Activated T-helper 1 cell treated with anti-CD3 and anti-CD28 coated beads, Interleukin-2, amount 50 U/mL, for 16 hours (primary cell): ENCODE measurements around the gene CACNB2.
"Not testable (repeated sequence)": the region's sequence is repeated elsewhere in the genome, so short reads cannot be mapped to it uniquely, and the experiment has no call there.

ENCODE experiments used
- DNase-seq, 2 donors: peaks; one replicate each; pipeline ENCODE4 v3.0.0-alpha.2; 2020; ENCODE audit warnings: low read depth in 1 of 2, low spot score in 1 of 2

CACNB2 gene

DNA sequence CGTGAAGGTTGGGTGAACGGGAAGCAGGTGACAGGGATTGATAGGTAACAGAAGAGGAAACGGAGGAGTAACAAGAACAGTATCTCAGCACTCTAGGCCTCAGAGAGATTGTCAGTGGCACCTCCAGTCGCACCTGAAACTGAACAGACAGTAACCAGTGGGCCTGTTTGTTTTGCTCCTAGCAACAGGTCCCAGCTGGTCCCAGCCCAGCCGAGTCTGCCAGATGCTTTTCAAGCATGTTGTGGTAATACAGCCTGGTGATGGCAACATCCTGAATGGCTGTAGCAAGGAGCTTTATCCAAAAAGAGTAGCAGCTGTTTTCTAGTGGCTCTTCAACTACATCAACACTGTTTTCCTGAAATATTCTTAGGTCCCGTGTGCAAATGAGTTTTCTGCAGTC lies 4.7 kb downstream of the CACNB2 start:
- no peak for DNase-seq

DNA sequence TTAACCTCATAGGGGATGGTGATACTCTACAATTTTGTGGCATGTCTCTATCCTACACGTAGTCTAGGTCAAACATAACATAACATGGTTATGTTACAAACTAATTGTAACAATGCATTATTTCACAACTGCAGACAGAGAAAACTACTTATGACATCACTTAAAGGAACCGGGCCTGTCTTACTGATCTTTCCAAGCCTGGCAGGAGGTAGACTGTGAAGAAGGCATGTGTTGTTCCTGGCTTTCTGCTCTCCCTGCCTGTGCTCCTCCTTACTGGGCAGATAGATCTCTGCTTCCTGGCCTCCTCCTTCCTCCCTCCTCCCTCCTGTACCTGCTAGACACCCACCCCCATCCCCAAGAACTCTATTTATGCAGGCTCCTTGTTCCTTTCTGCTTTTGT lies 5.4 kb downstream of the CACNB2 start:
- DNase-seq = no peak

DNA sequence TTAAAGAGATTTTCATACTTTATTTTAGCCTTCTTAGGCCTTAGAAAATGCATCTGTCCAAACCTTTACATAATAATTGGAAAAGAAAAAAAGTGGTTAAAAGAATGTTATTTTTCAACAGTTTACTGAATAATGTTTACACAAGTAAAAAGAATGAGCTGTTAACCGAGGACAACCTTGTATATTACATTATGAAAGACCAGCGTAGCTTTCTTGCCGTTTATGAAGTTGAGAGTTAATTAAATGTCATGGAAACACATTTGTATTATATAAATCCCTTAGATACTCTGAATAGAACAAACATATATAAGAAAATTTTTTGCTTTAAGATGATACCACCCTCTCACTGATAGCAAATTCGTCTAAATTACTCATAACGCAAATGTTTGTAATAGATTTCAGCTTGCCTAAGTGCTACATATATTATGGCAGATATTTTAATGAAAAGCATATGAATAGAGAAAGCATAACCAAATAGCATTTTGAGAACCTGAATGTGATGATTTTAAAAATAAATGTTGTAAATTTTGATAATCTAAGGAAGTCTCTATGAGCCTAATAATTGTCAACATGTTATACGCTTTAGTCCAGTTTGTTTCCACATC lies 9.1 kb downstream of the CACNB2 start:
- DNase-seq = no peak

DNA sequence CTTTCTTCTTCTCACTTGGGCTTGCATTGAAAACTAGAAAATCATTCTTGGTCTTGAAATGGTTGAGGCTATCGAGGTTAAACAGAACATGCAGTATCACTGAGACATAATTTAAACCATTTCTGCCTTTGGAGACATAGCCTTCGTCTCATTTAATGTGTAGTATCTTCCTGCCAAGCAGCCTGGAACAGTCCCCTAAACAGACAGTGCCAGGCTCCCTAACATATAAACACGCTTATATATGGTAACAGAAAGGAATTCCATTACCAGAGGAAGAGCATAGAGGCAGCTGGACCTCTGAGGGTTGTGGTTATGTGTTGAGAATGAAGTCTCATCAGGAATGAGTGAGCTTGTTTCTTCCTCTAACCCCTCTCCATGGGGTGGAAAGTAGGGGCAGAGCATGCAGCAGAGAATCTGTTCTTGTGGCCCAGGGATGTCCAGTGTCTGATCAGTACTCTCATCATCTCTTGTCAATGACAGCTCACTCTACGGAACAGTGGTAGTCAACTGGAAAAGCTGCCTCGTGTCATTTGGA lies 11.2 kb downstream of the CACNB2 start:
- no peak for DNase-seq

DNA sequence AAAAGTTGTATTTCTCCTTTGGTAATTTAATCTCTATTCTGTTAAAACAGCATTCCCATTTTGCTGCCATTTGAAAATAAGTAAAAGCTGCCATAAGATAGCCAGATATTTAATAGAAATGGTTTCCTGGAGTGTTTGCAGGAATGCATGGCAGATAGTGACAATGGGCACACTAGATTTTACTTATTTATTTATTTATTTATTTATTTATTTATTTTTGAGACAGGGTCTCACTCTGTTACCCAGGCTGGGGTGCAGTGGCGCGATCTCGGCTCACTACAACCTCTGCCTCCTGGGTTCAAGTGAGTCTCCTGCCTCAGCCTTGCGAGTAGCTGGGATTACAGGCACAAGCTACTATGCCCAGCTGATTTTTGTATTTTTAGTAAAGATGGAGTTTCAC lies 13.2 kb downstream of the CACNB2 start:
- not testable (repeated sequence) for DNase-seq

DNA sequence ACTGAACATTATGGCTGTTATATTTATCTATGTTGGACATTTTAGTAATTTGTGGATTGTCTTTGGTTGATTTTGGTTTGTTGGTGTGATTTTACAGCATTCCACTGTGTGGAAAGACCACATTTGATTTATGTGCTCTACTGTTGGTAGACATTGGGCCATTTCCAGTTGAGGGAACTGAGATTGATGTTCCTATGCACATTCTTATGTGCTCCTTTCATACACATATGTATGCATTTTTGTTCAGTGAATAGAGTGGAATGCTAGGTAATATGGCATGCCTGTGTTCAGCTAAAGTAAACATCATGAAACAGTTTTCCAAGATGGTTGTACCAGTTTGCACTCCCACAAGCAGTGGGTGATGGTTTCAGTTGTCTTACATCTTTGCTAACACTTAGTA lies 15.1 kb downstream of the CACNB2 start:
- no peak for DNase-seq

DNA sequence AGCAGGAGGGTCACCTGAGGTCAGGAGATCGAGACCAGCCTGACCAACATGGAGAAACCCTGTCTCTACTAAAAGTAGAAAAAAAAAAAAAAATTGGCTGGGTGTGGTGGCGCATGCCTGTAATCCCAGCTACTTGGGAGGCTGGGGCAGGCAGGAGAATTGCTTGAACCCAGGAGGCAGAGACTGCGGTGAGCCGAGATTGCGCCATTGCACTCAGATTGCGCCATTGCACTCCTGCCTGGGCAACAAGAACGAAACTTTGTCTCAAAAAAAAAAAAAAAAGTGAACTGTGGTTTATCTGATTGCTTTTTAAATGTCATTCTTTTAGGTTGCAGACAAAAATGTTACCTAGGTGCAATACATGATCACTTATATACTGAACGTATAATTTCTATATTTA lies 16.6 kb downstream of the CACNB2 start:
- DNase-seq = not testable (repeated sequence)

DNA sequence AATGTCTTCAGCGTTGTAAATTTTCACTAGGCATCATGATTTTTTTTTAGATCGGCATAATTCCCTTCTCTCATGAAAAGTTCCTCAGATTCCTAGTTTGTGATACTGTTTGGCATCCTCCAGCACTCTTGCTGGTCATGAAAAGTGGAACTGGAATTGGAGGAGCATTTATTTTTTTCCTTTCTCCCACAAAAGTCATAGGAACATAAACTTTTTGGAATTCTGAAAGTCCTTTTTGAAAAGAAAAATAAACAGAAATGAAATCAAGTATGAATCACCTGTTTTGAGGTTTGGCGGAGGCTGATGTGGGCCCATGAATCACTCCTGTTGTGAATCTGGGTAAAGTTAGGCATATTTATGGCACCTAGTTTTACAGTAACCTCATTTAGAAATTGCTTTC lies 17.7 kb downstream of the CACNB2 start:
- DNase-seq = no peak

DNA sequence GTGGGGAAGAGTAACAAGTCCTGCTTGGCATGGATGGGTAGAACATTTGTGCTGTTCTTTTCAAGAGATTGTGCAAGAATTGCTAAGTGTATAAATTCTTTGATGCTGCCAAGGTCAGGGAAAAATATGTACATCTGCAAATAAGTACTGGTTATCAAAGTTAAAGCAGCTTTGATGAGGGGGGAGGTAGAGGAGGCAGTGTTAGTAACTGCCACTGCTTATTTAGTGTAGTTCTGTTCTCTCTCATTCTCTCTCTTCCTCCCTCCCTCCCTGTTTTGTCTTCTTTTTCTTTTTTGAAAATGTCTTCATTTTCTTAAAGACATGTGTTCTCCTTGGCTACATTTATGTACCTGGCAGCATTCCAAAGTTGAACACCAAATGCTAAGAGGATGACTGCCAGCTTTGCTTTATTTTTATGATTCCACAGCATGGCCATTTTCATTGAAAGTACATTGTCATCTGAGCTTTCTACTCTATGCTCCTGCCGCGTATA lies 18.6 kb downstream of the CACNB2 start:
- DNase-seq = no peak

DNA sequence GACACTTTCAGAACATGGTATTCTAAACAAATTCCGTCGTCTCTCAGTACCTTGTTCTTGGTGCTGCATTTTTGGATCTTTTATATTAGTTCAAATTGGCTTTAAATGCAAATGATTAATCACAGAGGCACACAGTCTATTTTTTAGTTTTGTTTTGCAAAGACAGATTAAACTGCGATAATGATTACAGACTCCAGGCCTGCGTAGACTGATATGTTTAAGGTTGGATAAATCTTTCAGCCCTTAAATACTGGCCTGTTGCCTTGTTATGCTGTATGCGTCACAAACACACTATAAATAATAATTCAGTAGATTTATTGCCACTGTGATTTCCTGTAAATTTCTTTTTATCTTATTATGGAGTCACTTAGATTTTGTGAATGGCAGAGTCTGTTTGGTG lies 19.3 kb downstream of the CACNB2 start:
- no peak for DNase-seq

DNA sequence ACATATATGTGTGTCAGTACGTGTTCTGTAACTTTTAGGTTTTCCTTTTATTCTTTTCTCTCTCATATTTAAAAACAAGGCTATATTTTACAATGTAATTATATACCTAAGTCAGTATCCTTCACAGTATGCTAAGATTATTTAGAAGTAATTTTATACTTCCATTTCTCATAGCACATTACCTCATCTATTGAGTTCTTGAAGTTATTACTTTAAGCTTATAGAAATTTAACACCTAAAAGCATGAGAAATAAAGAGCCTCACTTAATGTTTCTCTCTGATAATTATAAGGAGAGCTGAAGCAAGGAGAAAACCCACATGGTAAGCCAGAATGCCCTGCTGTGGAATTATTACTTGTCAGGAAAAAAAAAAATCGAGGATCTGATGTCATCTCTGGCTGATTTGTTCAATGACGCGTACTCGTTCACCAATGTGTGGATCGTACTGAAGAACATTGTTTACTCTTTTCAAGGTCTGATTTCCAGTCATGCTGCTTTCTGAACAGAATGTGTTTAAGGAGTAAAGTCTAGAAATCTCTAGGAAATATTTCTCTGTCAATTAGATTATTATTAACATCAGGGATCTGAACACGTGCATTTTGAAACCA lies 21.9 kb downstream of the CACNB2 start:
- no peak for DNase-seq

DNA sequence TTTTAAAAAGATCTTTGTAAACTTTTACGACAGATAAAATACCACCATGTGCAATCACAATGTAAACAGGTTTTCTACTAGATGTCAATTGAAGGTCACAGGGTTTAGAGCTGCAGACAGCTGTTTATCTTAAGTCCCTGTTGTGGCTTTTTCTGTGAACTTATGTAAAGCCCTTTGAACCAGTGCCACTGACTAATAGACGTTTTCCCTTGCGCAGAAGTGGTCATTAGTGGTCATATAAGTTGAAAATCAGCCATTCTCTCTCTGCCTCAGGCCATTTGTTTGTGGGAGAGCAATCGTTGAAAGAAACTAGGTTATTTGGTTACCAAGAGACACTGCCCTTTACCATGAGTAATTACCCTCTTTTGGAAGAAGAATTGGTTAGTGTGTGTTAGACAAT lies 23.9 kb downstream of the CACNB2 start:
- DNase-seq = no peak

DNA sequence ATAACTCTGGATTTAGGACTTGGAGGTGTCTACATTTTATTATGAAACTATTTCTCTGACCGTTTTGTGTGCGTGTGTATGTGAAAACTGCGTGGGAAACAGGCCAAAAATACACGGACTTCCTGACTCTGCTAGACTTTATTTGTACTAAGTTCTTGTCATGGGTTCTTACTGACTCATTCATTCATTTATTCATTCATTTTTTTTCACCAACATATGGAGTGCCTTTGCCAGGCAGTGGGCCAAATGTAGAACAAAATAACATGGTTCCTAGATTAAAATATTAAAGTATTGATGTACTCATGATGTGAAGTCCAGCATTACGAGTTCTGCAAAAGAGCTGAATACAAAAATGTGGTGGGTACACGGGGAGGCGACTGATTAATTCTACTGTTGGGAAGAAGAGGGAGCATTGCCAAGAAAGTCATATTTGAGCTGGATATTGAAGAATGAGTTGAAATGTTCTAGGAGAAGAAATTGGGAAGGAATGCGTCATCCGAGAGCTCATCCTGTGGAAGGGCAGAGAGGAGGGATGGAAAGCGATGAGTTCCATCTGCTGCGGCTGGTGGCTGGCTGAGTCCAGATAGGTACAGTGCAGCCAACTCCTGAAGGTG lies 24.6 kb downstream of the CACNB2 start:
- DNase-seq = no peak

DNA sequence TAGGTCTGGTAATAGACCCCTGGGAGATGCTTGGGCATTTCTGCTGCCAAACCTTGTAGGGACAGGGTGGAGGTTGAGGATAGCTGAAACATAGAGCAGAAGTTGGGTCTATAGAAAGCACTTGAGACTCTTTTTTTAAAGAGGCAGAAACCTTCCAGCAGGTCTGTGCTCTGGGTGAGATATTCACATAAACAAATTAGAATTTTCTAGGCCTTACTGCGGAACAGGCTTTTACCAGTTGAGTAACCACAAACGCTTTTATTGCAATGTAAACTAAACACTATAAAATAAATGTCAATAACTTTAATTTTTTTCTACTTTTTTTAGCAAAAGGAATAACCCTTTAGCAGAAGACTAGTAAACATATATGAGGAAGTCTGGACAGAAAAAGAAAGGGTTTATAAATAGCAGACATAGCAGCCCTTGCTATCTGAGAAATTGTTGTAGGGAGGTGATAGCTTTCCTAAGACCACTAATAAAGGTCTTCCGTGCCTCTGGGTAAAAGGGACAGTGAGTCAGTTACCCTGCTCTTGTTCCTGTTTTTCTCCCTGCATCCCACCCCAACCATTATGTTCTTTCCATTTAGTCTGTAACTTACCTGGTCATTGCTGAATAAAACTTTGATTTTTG lies 38.7 kb downstream of the CACNB2 start:
- no peak for DNase-seq

DNA sequence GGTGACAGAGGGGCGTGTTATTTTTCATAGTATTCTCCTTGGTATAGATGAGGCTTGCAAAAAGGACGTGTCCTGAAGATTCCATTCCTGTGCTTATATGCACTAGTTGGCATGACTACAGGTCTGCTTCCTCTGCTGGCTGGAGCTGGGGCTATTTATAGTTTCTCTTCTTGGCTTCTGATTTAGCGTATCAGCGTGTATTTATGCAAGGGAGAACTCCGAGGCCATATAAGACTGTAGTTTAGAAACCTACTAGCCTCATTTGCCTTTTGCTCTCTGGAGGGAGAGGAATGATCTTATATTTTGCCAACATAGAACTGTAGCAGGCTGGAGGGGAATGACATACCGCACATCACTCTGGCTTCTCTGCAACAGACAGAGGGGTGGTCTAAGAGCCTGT lies 39.7 kb downstream of the CACNB2 start:
- no peak for DNase-seq

DNA sequence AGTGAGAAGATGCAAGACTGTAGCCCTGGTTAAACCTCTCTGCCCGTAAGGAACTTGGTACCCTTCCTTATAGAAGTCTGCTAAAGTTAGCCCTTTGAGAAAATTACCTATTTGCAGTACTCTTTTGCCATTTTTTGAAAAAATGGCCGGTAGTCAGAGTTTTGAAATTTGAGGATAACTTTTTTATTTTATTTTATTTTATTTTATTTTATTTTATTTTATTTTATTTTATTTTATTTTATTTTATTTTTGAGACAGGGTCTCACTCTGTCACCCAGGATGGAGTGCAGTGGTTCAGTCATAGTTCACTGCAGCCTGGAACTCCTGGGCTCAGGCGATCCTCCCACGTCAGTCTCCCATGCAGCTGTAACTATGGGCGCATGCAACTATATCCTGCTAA lies 41.2 kb downstream of the CACNB2 start:
- not testable (repeated sequence) for DNase-seq

DNA sequence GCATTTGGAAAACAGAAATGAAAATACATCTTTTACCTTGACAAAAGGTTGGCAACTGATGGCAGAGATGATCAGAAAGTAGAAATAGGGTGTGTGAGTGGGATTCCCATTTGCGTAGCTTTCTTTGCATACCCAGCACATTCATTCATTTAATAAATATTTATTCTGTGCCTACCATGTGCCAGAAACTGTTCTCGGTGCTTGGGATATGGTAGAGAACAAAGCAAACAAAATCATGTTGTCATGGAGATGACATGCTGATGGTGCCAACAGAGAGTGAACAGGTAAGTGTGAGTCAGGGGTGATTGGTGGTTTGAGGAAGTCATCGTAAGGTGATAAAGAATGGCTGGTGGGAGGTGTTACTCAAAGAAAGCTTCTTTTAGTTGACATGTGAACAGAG lies 45.4 kb downstream of the CACNB2 start:
- no peak for DNase-seq

DNA sequence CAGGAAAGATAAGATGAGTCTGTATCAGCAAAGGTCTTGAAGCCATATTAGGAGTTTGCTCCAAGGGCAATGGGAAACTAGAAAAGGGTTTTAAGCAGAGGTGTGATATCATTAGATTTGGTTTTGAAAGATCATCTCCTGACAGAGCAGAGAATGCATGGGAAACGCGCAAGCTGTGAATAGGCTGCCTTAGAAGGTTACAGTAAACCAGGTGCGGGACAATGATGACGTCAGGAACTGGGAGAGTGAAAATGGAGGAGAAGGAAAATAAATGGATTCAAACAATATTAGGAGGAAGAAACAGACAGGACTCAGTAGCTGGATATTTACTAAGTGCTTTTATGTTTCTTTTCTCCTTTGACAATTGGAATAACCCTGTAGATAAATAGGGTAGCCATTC lies 50.6 kb downstream of the CACNB2 start:
- no peak for DNase-seq

DNA sequence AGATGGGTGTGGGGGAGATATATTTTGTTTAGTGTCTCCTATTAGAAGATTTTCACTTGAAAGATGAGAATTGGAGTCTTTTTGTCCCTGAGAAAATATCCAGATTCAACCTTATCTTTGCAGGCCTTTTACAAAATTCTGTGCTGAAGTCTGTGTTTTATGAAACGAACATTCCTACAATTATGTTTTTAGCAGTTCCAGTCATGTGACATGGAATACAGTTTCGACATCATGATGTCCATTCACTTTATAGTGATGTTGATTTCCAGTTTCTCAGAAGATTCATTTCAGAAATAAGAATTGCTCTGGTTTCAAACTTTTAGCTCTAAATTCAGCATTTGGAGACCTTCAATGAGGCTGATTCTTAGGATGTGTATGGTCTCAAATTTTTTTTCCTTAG lies 54.4 kb downstream of the CACNB2 start:
- no peak for DNase-seq

DNA sequence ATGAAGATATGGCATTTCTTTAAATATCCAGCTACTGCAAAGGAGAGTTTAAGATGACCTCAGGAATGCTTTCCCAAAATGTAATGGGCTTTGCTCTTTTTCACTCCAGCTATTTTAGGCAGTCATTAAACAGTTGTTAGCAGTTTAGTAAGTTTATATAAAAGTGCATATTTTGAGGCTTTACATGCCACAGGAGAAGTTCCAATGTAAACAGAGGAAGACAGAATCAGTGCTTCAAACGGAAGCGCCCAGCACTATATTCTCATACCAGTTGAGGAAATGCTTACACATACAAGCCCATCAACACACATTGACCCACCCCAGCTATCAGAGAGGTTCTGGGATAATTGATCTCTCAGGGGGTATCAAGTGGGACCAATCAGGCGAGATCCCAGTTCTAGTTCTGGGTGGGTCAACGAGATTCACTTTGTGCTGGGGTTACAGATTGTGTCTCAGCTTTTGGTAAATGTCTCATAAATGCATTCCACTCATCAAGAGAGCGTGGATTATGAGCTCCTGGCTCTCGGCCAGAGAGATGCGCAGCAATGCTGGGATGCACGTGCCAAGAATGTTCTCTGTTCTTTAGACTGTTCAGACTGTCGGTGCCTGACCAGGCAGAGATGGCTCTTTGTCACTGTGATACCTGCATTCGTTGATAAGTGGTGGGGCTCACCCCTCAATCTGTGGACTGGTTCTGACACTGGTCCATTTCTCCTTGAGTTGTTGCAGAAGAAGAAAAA lies 55.0 kb downstream of the CACNB2 start:
- no peak for DNase-seq

DNA sequence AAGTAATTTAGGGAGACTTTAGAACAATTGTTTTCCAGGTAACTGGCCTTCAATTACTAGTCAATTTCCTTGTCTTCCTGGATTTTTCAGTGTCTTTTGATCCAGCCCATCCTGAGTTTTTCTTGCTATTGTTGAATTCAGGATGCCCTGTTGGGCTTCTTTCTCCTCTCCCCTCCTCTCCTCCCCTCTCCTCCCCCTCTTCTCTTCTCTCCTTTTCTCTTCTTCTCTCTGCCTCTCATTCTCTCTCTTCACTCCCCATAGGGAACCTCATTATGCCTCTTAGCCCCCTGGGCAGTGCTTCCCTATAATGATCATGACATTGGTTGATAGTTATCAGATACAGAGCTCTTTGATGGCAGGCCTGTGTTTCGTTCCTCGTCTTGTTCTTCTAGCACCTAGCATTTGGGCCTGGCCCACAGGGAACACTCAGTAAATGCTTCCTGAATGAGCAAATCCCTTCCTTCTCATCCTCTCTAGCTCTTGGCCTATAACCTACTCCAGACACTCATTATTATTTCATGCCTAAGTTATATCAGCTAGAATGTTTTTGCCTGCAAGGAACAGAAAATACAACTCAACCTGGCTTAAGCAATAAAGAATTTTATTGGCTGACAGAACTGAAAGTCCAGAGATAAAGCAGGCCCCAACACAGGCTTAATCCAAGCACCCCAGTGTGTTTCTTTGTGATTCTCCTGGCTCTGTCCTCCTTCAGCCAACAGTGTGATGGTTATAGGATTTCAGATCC lies 56.8 kb downstream of the CACNB2 start:
- no peak for DNase-seq
